Mesothelial cell of epicardium (in vitro differentiated cells): ENCODE data around the gene RBPMS2. TPM values are rescaled to one million over a fixed set of nuclear protein-coding genes. Genes with fewer than 3 reads are reported as not detected.

Source experiments
- DNase-seq, 2 experiments: peaks; one replicate each; pipeline ENCODE4 v3.0.0; 2021; ENCODE audit warnings: low spot score in 2 of 2; ENCODE audit not compliant: unreplicated experiment in 2 of 2
- H3K27ac Mint-ChIP-seq: 2 replicates; pipeline ENCODE4 v1.8.0; 2021; ENCODE audit warnings: mixed read lengths
- H3K27me3 Mint-ChIP-seq: 2 replicates; pipeline ENCODE4 v1.8.0; 2021; ENCODE audit warnings: low read depth, mixed read lengths
- H3K36me3 Mint-ChIP-seq: 2 replicates; pipeline ENCODE4 v1.8.0; 2021; ENCODE audit warnings: mixed read lengths
- H3K4me1 Mint-ChIP-seq: 2 replicates; pipeline ENCODE4 v1.8.0; 2021; ENCODE audit warnings: mixed read lengths
- H3K4me3 Mint-ChIP-seq: 2 replicates; pipeline ENCODE4 v1.8.0; 2021; ENCODE audit warnings: mild to moderate bottlenecking, moderate library complexity, mixed read lengths
- H3K9me3 Mint-ChIP-seq: 2 replicates; pipeline ENCODE4 v1.8.0; 2021; ENCODE audit warnings: mixed read lengths
- total RNA-seq: library from RNA; stranded (reverse); gene quantifications from 3 replicates; pipeline ENCODE4 v1.2.1, GENCODE V29; 2021
- TF ChIP-seq, protein P1 (sequence below): fragments of 200-600 bp; sonication (generic); IDR thresholded peaks from one replicate; pipeline ENCODE4 v1.5.0; 2021; ENCODE audit warnings: antibody characterized with exemption; ENCODE audit not compliant: unreplicated experiment

Gene RBPMS2
- total RNA-seq, 1 donor from 2014 or later = 17.8 TPM

DNA sequence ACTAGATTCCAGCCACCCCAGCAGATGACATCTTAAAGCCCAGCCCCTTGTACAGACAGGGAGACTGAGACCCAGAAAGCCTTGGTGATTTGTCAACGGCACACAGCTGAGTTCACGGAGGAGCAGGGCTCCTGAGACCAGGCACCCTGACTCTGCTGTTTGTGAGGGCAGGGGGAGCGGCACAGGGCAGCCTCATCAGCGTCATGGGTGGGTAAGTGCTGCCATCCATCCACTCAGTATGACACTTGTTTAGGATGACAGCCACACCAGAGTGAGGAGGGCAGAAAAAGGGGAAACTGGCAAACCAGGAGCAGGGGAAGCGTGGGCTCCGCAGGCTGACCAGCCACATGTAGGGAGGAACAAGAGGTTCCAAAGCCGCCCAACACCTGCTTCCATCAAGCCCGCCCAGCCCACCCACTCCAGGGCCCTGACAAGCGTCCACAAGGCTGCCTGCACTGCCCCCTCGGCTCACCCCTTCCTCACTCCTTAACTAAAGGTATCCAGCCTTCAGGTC is 19.9 kb downstream of the RBPMS2 start:
- Mint-ChIP-seq H3K9me3 (no peaks in the 10 kb centered on the region), H3K27ac (no peak overlapping the region), H3K36me3 (peaks cover 1% of the 10 kb centered on the region), H3K4me1 (peaks cover under 1% of the 10 kb centered on the region), H3K4me3 (no peak overlapping the region), H3K27me3 (no peaks in the 10 kb centered on the region)
- TF ChIP-seq, protein P1, sequence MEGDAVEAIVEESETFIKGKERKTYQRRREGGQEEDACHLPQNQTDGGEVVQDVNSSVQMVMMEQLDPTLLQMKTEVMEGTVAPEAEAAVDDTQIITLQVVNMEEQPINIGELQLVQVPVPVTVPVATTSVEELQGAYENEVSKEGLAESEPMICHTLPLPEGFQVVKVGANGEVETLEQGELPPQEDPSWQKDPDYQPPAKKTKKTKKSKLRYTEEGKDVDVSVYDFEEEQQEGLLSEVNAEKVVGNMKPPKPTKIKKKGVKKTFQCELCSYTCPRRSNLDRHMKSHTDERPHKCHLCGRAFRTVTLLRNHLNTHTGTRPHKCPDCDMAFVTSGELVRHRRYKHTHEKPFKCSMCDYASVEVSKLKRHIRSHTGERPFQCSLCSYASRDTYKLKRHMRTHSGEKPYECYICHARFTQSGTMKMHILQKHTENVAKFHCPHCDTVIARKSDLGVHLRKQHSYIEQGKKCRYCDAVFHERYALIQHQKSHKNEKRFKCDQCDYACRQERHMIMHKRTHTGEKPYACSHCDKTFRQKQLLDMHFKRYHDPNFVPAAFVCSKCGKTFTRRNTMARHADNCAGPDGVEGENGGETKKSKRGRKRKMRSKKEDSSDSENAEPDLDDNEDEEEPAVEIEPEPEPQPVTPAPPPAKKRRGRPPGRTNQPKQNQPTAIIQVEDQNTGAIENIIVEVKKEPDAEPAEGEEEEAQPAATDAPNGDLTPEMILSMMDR = no peak
- no peak for DNase-seq

GRCh38 chr15:64754663-64755426 is 20.5 kb downstream of the RBPMS2 start:
- H3K36me3 Mint-ChIP-seq = peaks cover 1% of the 10 kb centered on the region
- TF ChIP-seq, protein P1 = no peak
- no peaks in the 10 kb centered on the region for H3K27me3 Mint-ChIP-seq
- no peak for DNase-seq
- H3K4me1 Mint-ChIP-seq = peaks cover 2% of the 10 kb centered on the region
- H3K4me3 Mint-ChIP-seq = no peak overlapping the region
- no peak overlapping the region for H3K27ac Mint-ChIP-seq
- H3K9me3 Mint-ChIP-seq = no peaks in the 10 kb centered on the region

GRCh38 chr15:64753480-64754185 is 21.8 kb downstream of the RBPMS2 start:
- Mint-ChIP-seq H3K27me3 (no peaks in the 10 kb centered on the region), H3K27ac (no peak overlapping the region), H3K4me1 (peaks cover 6% of the 10 kb centered on the region), H3K4me3 (no peak overlapping the region), H3K36me3 (peaks cover 1% of the 10 kb centered on the region), H3K9me3 (no peaks in the 10 kb centered on the region)
- TF ChIP-seq, protein P1 = no peak
- DNase-seq = no peak

DNA sequence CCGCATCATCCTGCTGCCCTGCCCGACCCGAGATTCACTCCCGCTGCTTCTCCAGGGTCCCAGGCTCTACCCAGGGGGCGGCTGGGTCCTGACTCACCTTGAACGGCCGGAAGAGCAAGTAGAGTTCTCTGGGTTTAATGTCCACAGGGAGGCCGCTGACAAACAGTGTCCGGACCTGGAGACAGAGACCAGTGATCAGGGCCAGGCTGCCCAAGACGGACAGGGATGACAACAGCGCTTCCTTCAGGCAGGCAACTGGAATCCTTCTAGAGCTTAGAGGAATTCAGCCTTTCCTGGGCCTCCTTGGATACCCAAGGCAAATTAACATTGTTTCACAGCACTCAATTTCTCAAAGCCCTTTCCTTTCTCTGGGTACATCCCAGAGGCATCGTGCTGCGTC is 23.9 kb downstream of the RBPMS2 start:
- H3K27me3 Mint-ChIP-seq = no peaks in the 10 kb centered on the region
- no peaks in the 10 kb centered on the region for H3K9me3 Mint-ChIP-seq
- DNase-seq = no peak
- H3K4me3 Mint-ChIP-seq = no peak overlapping the region
- peaks cover 5% of the 10 kb centered on the region for H3K36me3 Mint-ChIP-seq
- no peak overlapping the region for H3K27ac Mint-ChIP-seq
- TF ChIP-seq, protein P1 = no peak
- peaks cover 6% of the 10 kb centered on the region for H3K4me1 Mint-ChIP-seq

DNA sequence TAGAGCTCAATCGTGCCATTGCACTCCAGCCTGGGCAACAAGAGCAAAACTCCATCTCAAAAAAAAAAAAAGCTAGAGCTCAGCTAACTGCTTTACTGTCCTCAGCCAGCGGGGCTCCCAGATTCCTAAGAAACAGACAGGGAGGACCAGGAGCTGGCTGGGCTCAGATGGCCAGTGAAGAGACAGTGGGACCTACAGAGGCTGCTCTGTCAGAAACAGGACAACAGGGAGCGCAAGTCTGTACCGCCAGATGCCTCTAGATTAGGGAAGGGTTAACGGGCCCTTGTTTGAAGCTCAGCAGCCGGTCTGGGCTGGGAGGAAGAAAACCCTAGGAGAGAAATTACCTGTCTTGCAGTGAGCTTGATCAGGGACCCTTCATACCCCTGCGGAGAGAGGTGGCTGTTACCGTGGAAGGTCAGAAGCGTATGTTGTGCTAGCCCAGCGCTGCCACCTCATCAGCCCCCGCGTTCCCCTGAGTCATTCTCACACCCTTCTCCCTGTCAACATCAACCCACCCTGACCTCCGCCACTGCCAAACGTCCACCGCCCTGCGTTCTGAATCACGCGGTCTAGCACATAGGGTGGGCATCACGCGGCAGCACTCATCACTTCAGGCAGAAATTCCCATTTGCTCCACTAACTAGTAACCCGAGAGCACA is 25.3 kb downstream of the RBPMS2 start:
- Mint-ChIP-seq H3K4me1 (peaks cover 6% of the 10 kb centered on the region), H3K9me3 (no peaks in the 10 kb centered on the region), H3K36me3 (peaks cover 4% of the 10 kb centered on the region), H3K27ac (no peak overlapping the region), H3K27me3 (no peaks in the 10 kb centered on the region), H3K4me3 (no peak overlapping the region)
- no peak for DNase-seq
- TF ChIP-seq, protein P1 = no peak
